Astrocyte of the spinal cord (primary cell): ENCODE results near the gene PMEPA1.

Source experiments
- DNase-seq: peaks from one replicate; pipeline ENCODE4 v3.0.0; 2011; ENCODE audit warnings: low read depth, low spot score
- H3K4me3 ChIP-seq: 2 replicates; pipeline ENCODE4 v1.5.1; 2011; ENCODE audit warnings: low read depth, mild to moderate bottlenecking, low read length, moderate library complexity
- CTCF ChIP-seq: IDR thresholded peaks from 2 replicates; pipeline ENCODE4 v1.5.1; 2012; ENCODE audit warnings: low read depth, mild to moderate bottlenecking, low read length, inconsistent platforms
- in situ Hi-C: cut with HindIII; loops from 2 replicates; pipeline ENCODE4 v1.10.0; 2017; ENCODE audit warnings: low sequenced_read_pairs

The PMEPA1 gene

GRCh38 chr20:57746832-57747404 lies 37.1 kb upstream of the PMEPA1 start:
- no peak overlapping the region for H3K4me3 ChIP-seq
- in situ Hi-C loops: no loop called here
- DNase-seq: no peak
- TF ChIP-seq CTCF: no peak

GRCh38 chr20:57746201-57746600 lies 36.4 kb upstream of the PMEPA1 start:
- no peak for DNase-seq
- in situ Hi-C loops: no loop called here
- no peak for TF ChIP-seq CTCF
- H3K4me3 ChIP-seq: no peak overlapping the region

- TF ChIP-seq CTCF: no peak
- in situ Hi-C loops: no loop called here
- no peak overlapping the region for H3K4me3 ChIP-seq
- no peak for DNase-seq
Measured at GRCh38 chr20:57744206-57744605, 34.4 kb upstream of the PMEPA1 start.

GRCh38 chr20:57743450-57744095 lies 33.8 kb upstream of the PMEPA1 start:
- no peak for DNase-seq
- TF ChIP-seq CTCF: no peak
- in situ Hi-C loops: no loop called here
- no peak overlapping the region for H3K4me3 ChIP-seq

- in situ Hi-C loops: no loop called here
Measured at GRCh38 chr20:57742507-57743181, 32.8 kb upstream of the PMEPA1 start.

GRCh38 chr20:57738484-57738883 lies 28.7 kb upstream of the PMEPA1 start:
- DNase-seq: no peak
- no peak for TF ChIP-seq CTCF
- in situ Hi-C loops: no loop called here
- H3K4me3 ChIP-seq: no peak overlapping the region

More at GRCh38 chr20:57742507-57743181, 32.8 kb upstream of the PMEPA1 start:
- no peak for TF ChIP-seq CTCF
- DNase-seq: no peak
- H3K4me3 ChIP-seq: no peak overlapping the region
